HG02938 (cell line): ENCODE data around the gene TMCC3.
"Not testable (repeated sequence)": the region's sequence is repeated elsewhere in the genome, so short reads cannot be mapped to it uniquely, and the experiment has no call there.

Experiments
- ATAC-seq: cut with Tn5 transposase; IDR thresholded peaks from one replicate; pipeline ENCODE4 v1.9.1; 2021; ENCODE audit warnings: mild to moderate bottlenecking, moderate library complexity; ENCODE audit not compliant: unreplicated experiment

Gene TMCC3, protein sequence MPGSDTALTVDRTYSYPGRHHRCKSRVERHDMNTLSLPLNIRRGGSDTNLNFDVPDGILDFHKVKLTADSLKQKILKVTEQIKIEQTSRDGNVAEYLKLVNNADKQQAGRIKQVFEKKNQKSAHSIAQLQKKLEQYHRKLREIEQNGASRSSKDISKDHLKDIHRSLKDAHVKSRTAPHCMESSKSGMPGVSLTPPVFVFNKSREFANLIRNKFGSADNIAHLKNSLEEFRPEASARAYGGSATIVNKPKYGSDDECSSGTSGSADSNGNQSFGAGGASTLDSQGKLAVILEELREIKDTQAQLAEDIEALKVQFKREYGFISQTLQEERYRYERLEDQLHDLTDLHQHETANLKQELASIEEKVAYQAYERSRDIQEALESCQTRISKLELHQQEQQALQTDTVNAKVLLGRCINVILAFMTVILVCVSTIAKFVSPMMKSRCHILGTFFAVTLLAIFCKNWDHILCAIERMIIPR

DNA sequence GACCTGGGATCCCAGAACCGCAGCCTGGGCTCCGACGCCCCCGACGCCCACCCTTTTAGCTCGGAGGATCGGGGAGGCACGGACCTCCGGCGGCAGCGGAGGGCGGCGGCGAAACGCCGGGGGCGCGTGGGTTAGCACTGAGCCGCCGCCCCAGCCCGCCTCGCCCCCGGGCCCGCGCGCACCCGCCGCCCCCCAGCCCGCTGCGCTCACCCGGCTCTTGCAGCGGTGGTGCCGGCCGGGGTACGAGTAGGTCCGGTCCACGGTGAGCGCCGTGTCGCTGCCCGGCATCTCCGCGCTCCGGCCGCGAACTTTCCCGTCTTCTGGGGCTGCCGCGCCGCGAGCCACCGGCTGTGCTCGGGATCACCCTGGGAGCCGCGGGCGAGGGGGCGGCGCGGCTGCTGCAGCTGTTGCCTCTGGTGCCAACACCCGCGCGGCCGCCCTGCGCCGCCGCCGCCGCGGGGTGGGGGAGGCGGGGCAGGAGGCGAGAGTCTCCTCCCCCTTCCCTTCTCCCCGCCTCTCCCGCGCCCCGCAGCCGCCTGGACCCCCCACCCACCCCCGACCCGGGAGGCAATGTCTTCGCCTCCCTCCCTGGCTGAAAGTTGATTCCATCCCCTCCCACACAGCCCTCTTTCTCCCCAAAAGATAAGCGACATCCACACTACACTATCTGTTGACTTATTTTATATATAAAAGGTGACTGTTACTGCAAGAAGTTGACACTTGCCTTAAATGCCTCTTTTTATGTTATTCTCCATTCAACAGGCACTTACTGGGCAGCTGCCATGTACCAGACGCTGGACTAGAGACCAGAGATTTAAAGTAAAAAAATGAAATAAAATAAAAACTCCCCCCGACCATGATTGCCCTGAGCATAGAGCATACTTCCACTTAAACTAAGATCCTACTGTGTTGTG lies at the start of gene TMCC3:
Gene TMCC3, minus strand, starts transcription at position 415 of the 914 bp plus-strand sequence. Its CDS starts 127 bp downstream, at position 288.
- peak; percentile 48 for ATAC-seq

DNA sequence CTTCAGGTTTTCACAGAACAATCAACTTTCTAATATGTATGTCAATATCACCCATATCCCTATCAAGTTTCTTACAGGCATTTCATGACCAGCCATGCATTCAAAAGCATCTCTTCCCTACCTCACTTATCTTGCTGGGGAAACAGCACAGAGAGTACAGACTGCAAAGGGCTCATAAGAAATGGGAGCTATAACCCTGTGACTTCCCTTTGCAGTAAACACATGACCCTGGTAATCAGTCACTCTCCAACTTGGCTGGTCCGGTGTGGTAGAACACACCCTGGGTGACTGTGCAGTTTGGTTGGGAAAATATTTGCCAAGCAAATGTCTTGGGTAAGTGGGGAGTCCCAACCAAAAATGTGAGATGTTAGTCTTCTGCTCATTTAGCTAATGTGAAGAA lies 49.4 kb upstream of the TMCC3 start:
- no peak for ATAC-seq

DNA sequence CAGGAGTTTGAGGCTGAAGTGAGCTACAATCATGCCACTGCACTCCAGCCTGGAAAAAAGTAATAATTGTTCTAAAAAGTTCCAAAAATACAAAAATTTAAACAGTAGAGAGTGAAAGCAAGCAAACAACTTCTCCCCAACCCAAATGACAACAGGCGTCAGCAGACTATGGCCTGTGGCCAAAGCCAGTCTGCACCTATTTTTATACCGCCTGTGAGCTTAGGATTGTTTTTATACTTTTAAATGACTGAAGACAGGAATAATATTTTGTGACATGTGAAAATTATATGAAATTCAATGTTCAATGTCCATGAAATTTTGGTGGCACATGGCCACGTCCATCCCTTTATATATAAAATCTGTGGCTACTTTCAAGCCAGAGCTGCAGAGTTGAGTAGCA lies 48.2 kb upstream of the TMCC3 start:
- no peak for ATAC-seq

DNA sequence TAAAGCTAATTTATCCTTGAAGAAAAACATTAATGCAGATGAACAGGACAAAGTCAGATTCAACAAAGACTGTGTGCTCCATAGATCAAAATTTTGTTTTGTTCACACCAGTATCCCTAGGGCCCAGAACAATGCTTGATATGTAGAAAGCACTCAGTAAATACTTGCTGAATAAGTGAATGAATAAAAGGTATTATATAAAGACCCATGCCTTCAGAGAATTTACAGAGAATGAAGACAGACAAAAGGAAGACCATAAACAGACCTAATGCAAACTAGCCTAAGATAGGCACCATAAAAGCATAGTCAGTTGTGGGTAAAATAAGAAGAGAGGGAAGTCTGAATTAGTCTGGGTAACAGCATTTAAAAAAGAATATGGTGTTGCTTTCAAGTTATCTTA lies 47.3 kb upstream of the TMCC3 start:
- ATAC-seq, result no peak

DNA sequence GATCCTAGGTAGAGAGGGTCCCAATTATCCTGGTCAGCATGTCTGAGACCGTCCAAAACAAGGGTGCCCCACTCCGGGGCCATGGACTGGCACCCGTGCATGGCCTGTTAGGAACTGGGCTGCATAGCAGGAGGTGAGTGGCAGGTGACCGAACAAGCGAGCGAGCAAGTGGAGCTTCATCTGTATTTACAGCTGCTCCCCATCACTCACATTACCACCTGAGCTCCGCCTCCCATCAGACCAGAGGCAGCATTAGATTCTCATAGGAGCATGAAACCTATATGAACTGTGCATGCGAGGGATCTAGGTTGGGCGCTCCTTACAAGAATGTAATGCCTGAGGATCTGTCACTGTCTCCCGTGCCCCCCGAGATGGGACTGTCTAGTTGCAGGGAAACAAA lies 44.4 kb upstream of the TMCC3 start:
- ATAC-seq, result no peak

DNA sequence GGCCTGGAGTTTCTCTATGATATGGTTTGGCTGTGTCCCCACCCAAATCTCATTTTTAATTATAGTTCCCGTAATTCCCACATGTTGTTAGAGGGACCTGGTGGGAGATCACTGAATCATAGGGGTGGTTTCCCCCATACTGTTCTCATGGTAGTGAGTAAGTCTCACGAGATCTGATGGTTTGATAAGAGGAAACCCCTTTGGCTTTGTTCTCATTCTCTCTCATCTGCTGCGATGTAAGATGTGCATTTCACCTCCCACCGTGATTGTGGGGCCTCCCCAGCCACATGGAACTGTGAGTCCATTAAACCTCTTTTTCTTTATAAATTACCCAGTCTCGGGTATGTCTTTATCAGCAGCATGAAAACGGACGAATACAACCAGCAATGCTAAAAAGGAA lies 42.5 kb upstream of the TMCC3 start:
- ATAC-seq, result not testable (repeated sequence)

DNA sequence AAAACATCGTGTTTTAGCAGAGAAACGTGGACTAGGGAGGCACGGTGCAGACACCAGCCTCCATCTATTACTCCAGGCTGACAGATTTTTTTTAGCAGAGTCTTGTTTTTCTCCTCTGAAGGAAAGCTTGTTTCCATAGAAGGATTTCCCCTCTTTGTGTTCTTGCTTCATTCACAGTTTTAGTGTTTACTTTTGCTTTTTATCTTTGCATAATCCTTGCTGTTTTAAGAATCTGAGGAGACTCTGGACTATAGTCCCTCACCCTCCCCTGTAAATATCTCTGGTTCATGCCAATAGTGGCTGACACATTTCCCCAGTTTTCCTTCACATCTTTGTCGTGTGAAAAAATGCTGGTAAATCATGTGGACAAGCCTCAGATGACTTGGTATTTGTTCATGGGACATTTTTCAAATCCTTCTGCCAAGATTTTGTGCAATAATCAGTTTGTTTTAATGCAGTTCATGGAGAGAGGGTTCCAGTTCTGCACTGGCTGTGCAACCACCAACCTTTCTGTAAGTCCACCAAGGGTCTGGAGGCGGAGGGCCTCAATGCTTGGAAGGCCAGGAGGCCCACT lies 39.9 kb upstream of the TMCC3 start:
- no peak for ATAC-seq

DNA sequence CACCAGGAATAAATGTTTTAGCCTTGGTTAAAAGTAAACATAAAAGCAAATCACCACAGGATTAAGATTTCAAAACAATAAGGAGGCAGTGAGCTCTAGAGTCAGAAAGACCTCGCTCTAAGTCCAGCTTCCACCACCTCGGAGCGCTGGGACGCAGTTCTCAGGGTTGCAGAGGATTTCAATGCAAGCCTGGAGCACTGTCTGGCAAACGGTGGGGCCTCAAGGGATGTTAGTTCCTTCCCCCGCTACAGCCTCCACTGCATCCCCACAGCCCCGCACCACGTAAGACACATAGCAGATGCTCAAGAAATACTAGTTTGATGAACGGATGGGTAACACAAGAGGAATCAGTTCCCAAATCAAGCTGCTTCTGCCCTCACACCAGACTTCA lies 39.3 kb upstream of the TMCC3 start:
- no peak for ATAC-seq

DNA sequence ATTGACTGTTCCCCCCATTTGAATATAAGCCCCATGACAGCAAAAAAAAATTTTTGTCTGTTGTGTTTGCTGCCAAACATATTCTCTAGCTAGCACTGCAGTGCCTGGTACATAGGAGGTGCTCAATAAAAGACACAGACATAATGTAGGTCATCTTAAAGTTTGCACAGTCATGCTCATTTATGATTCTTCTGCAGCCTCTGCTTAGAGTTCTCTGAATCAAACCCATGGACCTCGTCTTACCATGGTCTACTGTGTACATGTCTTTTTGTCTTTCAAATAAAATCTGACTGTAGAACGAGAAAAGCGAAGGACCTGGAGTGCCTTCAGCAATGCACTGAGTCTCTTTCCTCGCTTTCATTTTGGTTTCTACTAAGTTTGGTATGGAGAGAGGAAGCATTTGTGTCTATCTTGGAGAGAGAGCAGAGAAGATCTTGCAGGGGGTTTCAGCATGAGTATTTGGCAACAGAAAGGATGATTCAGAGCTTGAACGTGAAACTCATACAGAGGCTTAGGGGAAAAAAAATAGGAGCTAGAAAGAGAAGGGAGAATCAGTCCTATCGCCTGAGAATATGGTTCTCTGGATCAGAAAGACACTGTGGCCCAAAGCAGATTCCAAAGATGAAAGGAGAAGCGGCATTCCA lies 38.8 kb upstream of the TMCC3 start:
- no peak for ATAC-seq

DNA sequence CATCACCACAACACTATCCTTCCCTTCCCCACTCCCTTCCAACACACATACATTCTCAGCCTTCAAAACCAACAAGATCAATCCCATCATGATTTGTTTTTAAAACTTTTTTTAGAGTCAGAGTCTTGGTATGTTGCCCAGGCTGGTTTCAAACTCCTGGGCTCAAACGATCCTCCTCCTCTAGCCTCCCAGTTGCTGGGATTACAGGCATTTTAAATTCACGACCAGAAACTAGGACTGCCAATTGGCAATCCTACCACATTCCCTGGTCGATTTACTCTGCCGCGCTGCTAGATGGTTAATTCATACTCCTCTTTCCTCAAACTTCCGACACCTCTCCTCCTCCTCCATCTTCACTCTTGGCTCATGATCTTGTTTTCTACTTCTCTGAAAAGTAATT lies 37.5 kb upstream of the TMCC3 start:
- ATAC-seq, result no peak

DNA sequence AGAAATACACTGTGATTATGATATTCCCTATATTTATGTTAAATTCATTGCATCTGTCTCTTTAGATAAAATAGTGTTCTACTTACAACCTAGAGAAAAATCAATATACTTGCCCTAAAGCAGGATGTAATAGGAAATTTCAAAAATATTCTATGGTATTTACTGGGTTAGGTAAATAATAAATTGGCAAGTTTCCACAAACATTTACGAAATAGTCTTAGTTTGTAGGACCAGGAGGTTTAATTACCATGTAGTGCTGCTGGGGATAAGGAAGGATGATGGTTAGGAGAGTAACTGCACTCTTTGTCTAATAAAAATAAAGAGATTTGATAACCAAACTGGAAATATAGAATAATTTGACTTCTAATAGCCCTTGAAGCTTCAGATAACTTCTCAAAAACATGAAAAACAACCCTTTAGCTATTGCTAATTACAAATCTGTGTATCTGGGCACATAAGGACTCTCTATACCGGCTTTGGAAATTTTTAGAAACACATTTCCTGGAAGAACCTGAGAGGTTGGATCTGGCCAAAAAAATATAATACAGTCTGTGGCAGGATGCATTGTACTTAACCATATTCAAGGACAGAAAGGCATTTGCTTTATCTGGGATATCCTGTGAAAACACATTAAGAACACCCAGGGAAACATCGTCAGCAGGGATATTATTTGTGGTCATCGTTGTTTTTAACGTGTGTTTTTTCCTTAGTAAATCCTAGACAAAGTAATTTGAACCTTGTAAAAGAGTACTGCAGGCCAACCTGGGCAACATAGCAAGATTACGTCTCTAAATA lies 36.7 kb upstream of the TMCC3 start:
- no peak for ATAC-seq

DNA sequence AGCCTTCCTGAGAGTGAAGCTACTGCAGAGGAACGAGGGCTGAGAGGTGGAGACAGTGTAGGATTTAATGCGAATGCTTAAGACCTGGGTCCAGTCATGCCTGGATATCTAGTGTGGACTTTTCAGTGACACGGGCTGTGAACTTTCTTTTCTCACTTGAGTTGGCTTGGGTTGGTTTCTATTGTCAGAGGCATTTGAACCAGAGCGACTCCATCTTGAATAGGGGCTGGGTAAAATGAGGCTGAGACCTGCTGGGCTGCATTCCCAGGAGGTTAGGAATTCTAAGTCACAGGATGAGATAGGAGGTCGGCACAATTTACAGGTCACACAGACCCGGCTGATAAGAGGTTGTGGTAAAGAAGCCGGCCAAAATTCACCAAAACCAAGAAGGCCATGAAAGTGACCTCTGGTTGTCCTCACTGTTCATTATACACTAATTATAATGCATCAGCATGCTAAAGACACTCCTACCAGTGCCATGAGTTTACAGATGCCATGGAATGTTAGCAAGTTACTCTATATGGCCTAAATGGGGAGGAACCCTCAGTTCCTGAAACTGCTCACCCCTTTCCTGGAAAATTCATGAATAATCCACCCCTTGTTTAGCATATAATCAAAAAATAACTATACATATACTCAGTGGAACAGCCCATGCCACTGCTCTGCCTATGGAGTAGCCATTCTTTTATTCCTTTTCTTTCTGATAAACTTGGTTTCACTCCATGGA lies 34.2 kb upstream of the TMCC3 start:
- no peak for ATAC-seq

DNA sequence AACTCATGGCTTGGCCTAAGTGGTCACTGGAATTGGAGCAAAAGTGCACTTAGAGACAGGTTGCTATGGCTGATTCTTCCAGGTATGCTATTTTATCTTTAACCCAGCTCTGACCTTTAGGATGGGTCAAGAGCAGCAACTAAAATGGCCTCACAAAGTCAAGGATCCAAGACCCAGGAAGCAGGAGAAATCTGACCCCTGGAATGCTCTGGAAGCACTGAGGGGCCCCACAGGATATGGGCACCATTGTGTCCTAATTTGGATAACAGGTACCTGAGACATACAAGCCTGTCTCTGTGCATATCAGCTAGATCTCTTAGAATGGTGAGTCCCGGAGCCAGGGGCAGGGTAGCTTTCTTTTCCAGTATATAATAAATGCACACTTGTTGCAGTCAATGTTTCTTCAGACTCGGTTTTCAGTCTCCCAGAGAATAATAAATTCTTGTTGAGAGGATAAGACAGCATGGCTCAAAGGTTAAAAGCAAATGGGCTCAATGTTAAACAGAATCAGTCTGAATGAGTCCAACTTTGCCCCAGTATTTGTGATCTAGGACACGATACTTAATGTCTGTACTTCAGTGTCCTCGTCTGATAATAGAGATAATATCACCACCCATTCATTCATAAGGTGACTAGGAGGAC lies 29.3 kb upstream of the TMCC3 start:
- ATAC-seq, result no peak

DNA sequence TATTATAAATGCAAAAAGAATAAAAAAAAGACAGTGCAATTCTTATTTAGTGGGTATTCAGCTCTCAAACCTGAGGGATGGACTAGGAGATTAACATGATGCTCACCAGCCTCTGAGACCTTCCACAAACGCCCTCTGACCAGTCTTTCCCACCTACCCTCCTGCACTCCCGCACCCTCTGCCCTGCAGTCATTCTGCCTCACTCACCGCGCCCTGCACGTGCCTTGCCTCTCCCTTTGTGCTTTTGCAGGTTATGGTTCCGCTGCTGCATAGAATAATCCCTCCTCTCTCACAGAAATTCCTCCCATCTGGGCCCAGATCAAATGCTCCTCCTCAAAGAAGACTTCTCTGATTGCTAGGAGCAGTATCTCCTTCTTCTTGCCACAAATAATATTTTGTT lies 28.5 kb upstream of the TMCC3 start:
- no peak for ATAC-seq

DNA sequence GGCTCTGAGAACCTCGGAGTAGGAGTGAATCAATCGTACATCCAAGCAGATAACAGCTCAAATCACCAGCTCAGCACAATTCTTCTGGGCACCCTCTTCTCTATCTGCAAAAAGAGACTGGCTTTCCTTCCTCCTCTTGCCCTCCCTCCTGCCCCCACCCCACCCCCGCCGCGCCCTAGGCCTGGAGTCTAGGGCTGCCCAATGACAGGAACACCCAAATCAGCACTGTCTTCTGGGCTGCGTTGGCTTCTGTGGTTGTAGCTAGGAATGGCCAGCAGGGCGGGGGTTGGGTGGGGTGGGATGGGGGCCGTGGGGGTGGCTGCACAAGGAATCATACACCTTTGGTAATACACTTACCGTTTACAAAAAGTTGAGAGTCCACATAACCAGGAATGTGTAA lies 28.0 kb upstream of the TMCC3 start:
- ATAC-seq, result no peak

DNA sequence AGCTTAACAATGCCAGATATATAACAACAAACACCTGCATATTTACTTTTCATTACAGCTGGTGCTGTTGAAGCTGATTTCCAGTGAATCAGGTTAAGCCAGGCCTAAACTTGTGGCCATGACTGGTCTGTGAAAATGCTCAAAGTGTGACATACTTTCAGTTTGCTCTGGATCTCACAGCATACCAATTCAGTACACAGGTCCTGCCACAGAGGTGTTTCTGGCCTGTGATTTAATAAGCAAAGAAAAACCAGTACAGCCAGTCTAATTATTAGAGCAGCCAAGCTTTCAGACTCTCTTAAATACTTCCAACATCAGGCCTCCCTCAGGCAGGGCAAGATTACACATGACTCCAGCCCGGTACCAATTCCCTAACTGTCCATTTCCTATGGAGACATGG lies 27.4 kb upstream of the TMCC3 start:
- ATAC-seq, result no peak

DNA sequence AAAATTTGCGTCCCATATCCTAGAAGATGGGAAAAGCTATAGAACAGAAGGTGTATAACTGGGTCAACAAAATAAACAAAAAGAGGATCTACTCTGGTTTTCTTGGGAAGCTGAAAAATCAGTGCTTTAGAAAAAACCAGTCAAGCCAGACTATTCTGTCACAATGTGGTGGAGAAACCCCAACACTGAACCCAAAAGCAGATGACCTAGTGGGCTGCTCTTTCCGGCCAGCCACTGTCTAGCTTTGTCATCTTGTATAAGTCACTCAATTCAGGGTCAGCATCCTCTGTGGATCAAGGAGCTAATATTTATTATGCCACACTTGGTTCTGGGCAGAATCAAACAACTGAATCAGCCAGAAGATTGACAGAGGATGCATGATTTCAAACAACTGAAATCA lies 26.6 kb upstream of the TMCC3 start:
- no peak for ATAC-seq

DNA sequence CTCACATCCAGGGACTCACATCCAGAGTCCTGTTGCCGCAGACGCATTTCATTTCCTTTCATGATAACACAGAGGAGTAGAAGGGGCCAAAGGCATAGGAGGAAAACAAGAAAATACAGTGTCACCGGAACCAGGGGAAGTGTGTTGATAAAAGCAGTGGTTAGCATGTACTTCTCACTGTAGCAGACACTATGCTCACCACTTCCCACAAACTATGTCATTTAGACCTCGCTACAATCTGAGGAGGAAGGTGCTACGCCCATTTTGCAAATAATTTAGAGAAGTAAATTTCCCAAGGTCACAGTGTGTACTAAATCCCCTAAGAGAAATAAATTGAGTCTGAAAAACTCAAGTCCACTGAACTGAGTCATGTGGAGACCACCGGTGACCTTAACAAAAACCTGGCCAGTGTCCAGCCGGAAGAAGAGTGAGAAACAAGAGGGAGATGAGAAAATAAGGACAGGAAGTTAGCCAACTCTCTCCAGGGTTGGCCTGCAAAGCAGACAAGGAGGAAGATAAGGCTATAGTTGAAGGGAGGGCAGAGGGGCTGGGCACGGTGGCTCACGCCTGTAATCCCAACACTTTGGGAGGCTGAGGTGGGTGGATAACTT lies 25.8 kb upstream of the TMCC3 start:
- peak; percentile 64 for ATAC-seq

DNA sequence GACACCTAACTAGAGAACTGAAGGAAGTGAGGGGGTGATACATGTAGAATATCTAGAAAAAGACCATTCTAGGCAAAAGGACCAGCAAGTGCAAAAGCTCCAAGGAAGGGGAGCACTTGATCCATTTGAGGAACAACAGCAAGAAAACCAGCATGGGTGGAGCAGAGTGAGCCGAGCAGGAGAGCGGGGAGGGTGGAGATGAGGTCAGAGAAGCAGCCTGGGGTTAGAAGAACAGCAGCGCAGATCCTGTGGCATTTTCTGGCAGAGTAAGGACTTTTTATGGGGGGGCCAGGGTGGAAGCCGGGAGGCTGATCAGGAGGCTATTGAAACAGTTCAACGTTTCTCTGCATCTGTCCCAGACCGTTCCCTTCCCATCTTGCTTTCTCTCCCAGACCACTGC lies 24.5 kb upstream of the TMCC3 start:
- ATAC-seq, result no peak
